Measurements from ENCODE around the gene JPT1.
"Not testable (repeated sequence)": the region's sequence is repeated elsewhere in the genome, so short reads cannot be mapped to it uniquely, and the experiment has no call there.

The JPT1 gene

DNA sequence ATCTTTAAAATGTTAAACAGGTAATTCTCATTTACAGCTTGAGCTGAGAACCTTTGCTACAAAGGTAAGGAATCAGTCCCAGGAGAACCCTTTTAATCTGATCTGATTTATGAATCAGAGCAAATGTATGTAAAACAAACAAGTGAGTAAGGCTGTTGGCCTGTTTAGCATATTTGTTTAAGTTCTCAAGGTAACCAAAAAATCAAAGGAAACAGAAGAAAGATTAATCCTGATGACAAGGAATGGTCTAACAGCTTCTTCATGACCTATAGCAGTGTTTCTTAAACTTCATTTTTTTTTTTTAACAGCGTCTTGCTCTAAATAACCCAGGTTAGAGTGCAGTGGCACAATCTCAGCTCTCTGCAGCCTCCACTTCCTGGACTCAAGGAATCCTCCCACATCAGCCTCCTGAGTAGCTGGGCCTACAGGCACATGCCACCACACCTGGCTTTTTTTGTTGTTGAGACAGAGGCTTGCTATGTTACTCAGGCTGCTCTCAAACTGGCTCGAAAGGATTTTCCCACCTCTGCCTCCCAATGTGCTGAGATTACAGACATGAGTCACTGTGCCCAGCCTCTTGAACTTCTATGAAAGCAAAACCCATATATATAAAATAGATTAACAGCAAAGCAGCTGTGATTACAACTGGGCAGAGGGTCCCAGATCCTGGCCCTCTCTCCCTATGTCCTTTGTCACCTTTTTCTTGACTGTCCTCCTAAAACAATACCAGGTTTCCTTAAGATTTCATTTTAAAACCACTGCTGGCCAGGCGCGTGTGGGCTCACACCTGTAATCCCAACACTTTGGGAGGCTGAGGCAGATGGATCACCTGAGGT lies 5.1 kb upstream of the JPT1 start:
- no peak overlapping the region for H3K27ac ChIP-seq (ENCODE audit: extremely low read depth, low read depth, low read length)
- ChIA-PET CTCF (interaction anchor here (0.6 to 3.8 kb wide), 9 partner anchors 12 to 215 kb away, joined by 3 to 21 read pairs (median 4); no protein-coding TSS in a partner anchor), POLR2A (interaction anchor here (1.1 kb wide), 1 partner anchor 10 kb away, joined by 3 read pairs; no protein-coding TSS in a partner anchor)
- 0 out of 2 replicates have a peak, but pooled peaks cover 5% of the 10 kb centered on the region for H3K4me1 ChIP-seq (ENCODE audit: control insufficient read depth, insufficient read depth, low read length)
- H3K4me3 ChIP-seq (ENCODE audit: low read depth, low read length): no peak overlapping the region
- TF ChIP-seq HOXC10 (CRISPR knock-in tag; IDR thresholded peaks at IDR 0.05) (no peak), GFI1B (tag by site-specific recombination; IDR thresholded peaks at IDR 0.05) (peak; percentile 22; the same call in 1 of the 2 replicates)
- TF ChIP-seq, protein P1, sequence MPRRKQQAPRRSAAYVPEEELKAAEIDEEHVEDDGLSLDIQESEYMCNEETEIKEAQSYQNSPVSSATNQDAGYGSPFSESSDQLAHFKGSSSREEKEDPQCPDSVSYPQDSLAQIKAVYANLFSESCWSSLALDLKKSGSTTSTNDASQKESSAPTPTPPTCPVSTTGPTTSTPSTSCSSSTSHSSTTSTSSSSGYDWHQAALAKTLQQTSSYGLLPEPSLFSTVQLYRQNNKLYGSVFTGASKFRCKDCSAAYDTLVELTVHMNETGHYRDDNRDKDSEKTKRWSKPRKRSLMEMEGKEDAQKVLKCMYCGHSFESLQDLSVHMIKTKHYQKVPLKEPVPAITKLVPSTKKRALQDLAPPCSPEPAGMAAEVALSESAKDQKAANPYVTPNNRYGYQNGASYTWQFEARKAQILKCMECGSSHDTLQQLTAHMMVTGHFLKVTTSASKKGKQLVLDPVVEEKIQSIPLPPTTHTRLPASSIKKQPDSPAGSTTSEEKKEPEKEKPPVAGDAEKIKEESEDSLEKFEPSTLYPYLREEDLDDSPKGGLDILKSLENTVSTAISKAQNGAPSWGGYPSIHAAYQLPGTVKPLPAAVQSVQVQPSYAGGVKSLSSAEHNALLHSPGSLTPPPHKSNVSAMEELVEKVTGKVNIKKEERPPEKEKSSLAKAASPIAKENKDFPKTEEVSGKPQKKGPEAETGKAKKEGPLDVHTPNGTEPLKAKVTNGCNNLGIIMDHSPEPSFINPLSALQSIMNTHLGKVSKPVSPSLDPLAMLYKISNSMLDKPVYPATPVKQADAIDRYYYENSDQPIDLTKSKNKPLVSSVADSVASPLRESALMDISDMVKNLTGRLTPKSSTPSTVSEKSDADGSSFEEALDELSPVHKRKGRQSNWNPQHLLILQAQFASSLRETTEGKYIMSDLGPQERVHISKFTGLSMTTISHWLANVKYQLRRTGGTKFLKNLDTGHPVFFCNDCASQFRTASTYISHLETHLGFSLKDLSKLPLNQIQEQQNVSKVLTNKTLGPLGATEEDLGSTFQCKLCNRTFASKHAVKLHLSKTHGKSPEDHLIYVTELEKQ (tag by site-specific recombination; IDR thresholded peaks at IDR 0.05; ENCODE audit: borderline replicate concordance): no peak
- peaks cover 30 to 41% of the 10 kb centered on the region in 2 experiments for H3K36me3 ChIP-seq (ENCODE audit: control insufficient read depth in 2 of 2, insufficient read depth in 1 of 2, low read length in 2 of 2)
- no peaks in the 10 kb centered on the region for H3K9me3 ChIP-seq (ENCODE audit: control insufficient read depth, insufficient read depth, low read depth, low read length)

DNA sequence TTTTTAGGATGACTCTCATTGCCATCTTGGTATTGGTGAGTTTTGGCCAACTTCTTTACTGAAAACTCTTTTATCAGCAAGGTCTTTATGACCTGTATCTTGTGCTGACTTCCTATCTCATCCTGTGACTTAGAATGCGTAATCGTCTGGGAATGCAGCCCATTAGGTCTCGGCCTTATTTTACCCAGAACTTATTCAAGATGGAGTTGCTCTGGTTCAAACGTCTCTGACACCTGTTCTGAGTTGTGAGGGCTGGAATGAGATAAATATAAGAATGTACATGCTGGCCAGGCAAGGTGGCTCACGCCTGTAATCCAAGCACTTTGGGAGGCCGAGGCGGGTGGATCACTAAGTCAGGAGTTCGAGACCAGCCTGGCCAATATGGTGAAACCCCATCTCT lies 4.2 kb upstream of the JPT1 start:
- CTCF ChIA-PET: interaction anchor here (0.7 to 3.8 kb wide), 6 partner anchors 13 to 214 kb away, joined by 3 to 21 read pairs (median 5); no protein-coding TSS in a partner anchor
- H3K27ac ChIP-seq (ENCODE audit: extremely low read depth, low read depth, low read length); POLR2A ChIA-PET: not testable (repeated sequence)

DNA sequence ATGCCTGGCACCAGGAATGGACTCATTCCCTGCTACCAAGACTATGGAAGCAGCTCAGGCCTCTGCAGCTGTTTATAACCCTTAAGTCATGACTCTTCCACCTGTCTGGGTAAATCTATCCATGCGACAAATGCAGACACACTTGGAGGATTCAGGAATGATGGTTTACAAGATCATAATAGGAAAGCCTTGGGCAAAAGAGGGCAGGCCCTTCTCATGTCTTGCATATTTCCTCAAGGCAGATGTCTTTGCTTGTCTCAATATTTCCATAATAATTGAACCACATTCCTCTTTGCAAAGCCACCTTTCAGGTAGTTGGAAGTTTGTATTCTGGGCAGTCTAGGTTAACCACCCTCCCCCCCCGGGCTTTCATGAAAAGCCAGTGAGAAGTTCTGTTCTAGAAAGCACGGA lies 884 bp upstream of the JPT1 start:
- Histone ChIP-seq H3K4me1 (ENCODE audit: control insufficient read depth, insufficient read depth, low read length) (peaks cover 9% of the 10 kb centered on the region; the same call in 1 of the 2 replicates), H3K4me3 (ENCODE audit: low read depth, low read length) (no peak overlapping the region), H3K9me3 (ENCODE audit: control insufficient read depth, insufficient read depth, low read depth, low read length) (no peaks in the 10 kb centered on the region), H3K27ac (ENCODE audit: extremely low read depth, low read depth, low read length) (no peak overlapping the region), H3K36me3 (ENCODE audit: control insufficient read depth in 2 of 2, insufficient read depth in 1 of 2, low read length in 2 of 2) (peaks cover 15 to 18% of the 10 kb centered on the region in 2 experiments; a peak in 2 of 3 replicates)
- ChIA-PET POLR2A (interaction anchor here (0.6 to 2.1 kb wide), 35 partner anchors 8 to 313 kb away, joined by 3 to 39 read pairs (median 5); partner anchors contain the start of genes FDXR, MRPL58, NT5C and NUP85), CTCF (interaction anchor here (0.6 to 1.9 kb wide), 5 partner anchors 16 to 193 kb away, joined by 3 to 11 read pairs (median 3); no protein-coding TSS in a partner anchor)
- 0 out of 2 replicates have a peak, but pooled peaks have one; percentile 1 for TF ChIP-seq ZSCAN30 (tag by site-specific recombination; IDR thresholded peaks at IDR 0.05)
- TF ChIP-seq ZNF433 (tag by site-specific recombination; IDR thresholded peaks at IDR 0.05; ENCODE audit: low read depth): no peak
- no peak for TF ChIP-seq ZNF768 (tag by site-specific recombination; IDR thresholded peaks at IDR 0.05)
- TF ChIP-seq, protein P2, sequence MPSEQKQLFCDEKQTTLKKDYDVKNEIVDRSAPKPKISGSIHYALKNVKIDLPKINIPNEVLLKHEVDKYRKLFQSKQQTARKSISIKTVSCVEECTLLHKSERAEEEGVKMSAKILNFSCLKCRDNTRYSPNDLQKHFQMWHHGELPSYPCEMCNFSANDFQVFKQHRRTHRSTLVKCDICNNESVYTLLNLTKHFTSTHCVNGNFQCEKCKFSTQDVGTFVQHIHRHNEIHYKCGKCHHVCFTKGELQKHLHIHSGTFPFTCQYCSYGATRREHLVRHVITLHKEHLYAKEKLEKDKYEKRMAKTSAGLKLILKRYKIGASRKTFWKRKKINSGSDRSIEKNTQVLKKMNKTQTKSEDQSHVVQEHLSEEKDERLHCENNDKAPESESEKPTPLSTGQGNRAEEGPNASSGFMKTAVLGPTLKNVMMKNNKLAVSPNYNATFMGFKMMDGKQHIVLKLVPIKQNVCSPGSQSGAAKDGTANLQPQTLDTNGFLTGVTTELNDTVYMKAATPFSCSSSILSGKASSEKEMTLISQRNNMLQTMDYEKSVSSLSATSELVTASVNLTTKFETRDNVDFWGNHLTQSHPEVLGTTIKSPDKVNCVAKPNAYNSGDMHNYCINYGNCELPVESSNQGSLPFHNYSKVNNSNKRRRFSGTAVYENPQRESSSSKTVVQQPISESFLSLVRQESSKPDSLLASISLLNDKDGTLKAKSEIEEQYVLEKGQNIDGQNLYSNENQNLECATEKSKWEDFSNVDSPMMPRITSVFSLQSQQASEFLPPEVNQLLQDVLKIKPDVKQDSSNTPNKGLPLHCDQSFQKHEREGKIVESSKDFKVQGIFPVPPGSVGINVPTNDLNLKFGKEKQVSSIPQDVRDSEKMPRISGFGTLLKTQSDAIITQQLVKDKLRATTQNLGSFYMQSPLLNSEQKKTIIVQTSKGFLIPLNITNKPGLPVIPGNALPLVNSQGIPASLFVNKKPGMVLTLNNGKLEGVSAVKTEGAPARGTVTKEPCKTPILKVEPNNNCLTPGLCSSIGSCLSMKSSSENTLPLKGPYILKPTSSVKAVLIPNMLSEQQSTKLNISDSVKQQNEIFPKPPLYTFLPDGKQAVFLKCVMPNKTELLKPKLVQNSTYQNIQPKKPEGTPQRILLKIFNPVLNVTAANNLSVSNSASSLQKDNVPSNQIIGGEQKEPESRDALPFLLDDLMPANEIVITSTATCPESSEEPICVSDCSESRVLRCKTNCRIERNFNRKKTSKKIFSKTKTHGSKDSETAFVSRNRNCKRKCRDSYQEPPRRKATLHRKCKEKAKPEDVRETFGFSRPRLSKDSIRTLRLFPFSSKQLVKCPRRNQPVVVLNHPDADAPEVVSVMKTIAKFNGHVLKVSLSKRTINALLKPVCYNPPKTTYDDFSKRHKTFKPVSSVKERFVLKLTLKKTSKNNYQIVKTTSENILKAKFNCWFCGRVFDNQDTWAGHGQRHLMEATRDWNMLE (tag by site-specific recombination; conservative IDR thresholded peaks at IDR 0.05; ENCODE audit: low read depth): no peak
- no peak for TF ChIP-seq ZNF221 (tag by site-specific recombination; IDR thresholded peaks at IDR 0.05; ENCODE audit: borderline replicate concordance)
- TF ChIP-seq, protein P3, sequence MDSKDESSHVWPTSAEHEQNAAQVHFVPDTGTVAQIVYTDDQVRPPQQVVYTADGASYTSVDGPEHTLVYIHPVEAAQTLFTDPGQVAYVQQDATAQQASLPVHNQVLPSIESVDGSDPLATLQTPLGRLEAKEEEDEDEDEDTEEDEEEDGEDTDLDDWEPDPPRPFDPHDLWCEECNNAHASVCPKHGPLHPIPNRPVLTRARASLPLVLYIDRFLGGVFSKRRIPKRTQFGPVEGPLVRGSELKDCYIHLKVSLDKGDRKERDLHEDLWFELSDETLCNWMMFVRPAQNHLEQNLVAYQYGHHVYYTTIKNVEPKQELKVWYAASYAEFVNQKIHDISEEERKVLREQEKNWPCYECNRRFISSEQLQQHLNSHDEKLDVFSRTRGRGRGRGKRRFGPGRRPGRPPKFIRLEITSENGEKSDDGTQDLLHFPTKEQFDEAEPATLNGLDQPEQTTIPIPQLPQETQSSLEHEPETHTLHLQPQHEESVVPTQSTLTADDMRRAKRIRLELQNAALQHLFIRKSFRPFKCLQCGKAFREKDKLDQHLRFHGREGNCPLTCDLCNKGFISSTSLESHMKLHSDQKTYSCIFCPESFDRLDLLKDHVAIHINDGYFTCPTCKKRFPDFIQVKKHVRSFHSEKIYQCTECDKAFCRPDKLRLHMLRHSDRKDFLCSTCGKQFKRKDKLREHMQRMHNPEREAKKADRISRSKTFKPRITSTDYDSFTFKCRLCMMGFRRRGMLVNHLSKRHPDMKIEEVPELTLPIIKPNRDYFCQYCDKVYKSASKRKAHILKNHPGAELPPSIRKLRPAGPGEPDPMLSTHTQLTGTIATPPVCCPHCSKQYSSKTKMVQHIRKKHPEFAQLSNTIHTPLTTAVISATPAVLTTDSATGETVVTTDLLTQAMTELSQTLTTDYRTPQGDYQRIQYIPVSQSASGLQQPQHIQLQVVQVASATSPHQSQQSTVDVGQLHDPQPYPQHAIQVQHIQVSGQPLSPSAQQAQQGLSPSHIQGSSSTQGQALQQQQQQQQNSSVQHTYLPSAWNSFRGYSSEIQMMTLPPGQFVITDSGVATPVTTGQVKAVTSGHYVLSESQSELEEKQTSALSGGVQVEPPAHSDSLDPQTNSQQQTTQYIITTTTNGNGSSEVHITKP (tag by site-specific recombination; IDR thresholded peaks at IDR 0.05): no peak
- no peak for TF ChIP-seq ZBTB20 (tag by site-specific recombination; IDR thresholded peaks at IDR 0.05)

More for the DNA sequence above, 4.2 kb upstream of the JPT1 start:
- H3K36me3 ChIP-seq (ENCODE audit: control insufficient read depth in 2 of 2, insufficient read depth in 1 of 2, low read length in 2 of 2): peaks cover 23 to 33% of the 10 kb centered on the region in 2 experiments; a peak in 2 of 3 replicates
- H3K9me3 ChIP-seq (ENCODE audit: control insufficient read depth, insufficient read depth, low read depth, low read length); H3K4me1 ChIP-seq (ENCODE audit: control insufficient read depth, insufficient read depth, low read length); H3K4me3 ChIP-seq (ENCODE audit: low read depth, low read length): not testable (repeated sequence)

Data from HEK293 (cell line).